Colonic mucosa (tissue), 4 donors: ENCODE data around the gene RFESD. TPM values are rescaled to one million over a fixed set of nuclear protein-coding genes. Genes with fewer than 3 reads are reported as not detected.
"Not testable (repeated sequence)": the region's sequence is repeated elsewhere in the genome, so short reads cannot be mapped to it uniquely, and the experiment has no call there.

ENCODE experiments used
- DNase-seq: peaks from one replicate; pipeline ENCODE4 v3.0.0-alpha.2; 2020
- H3K27ac ChIP-seq: fragments of 200-600 bp; one replicate; pipeline ENCODE4 v1.8.0; 2021
- H3K27me3 ChIP-seq: fragments of 200-600 bp; one replicate; pipeline ENCODE4 v1.8.0; 2021
- H3K36me3 ChIP-seq: fragments of 200-600 bp; one replicate; pipeline ENCODE4 v1.8.0; 2021
- H3K4me1 ChIP-seq: fragments of 200-600 bp; one replicate; pipeline ENCODE4 v1.8.0; 2021; ENCODE audit warnings: mild to moderate bottlenecking
- H3K4me3 ChIP-seq: fragments of 200-600 bp; one replicate; pipeline ENCODE4 v1.8.0; 2021
- H3K9ac ChIP-seq, 2 donors: one replicate each; pipeline ENCODE4 v1.7.0; 2013; ENCODE audit warnings: control low read depth in 2 of 2, low read depth in 2 of 2, low read length in 2 of 2
- H3K9me3 ChIP-seq: fragments of 200-600 bp; one replicate; pipeline ENCODE4 v1.8.0; 2021
- intact Hi-C: fragments of 100-400 bp; cut with DNase I; formaldehyde crosslinking; loops from one replicate; pipeline ENCODE4 v1.14.1; 2022
- total RNA-seq, 2 donors: library from RNA; stranded (reverse); fragmentation: NEBNext Ultra II Directional in 1 of 2; extraction: Animal tissue kit (Norgen Biotek cat#: 25700) in 1 of 2; gene quantifications; one replicate each; pipeline ENCODE4 v1.2.1, GENCODE V29; 2021
- TF ChIP-seq, protein P1 (sequence below): fragments of 200-600 bp; IDR thresholded peaks from one replicate; pipeline ENCODE4 v1.8.0; 2022; ENCODE audit warnings: antibody characterized with exemption, mild to moderate bottlenecking
- donor health status: healthy.
- donor health status: DM: no; HTN: no; CAD: no.
- donor health status: DM: no; HTN: no; CAD: no.

RFESD gene
- total RNA-seq, 2 donors from 2014 or later, result 0.89 to 2.0 TPM

- peak overlapping the region; percentile 26 for H3K27ac ChIP-seq
Measured at GRCh38 chr5:95628933-95629332, 17.6 kb upstream of the RFESD start.

DNA sequence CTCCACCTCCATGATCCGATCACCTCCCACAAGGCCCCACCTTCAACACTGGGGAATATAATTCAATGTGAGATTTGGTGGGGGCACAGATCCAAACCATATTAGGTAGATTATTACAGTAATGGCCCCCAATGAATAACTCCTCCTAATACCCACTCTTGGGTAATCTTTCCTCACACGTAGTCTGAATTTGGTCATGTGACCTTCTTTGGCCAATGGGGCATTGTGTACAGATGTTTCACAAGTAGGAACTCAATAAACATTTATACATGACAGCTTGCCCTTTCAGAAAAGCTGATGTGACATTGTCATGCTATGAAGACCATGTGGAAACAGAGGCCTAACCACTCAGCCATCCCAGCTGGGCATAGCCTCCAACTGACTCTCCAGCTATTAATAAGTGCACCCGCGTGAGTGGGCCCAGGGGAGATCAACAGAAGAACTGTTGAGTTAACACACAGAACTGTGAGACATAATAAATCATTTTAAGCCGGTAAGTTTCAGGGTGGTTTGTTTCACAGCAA lies 16.1 kb upstream of the RFESD start:
- no peak overlapping the region for H3K9ac ChIP-seq
- TF ChIP-seq, protein P1, sequence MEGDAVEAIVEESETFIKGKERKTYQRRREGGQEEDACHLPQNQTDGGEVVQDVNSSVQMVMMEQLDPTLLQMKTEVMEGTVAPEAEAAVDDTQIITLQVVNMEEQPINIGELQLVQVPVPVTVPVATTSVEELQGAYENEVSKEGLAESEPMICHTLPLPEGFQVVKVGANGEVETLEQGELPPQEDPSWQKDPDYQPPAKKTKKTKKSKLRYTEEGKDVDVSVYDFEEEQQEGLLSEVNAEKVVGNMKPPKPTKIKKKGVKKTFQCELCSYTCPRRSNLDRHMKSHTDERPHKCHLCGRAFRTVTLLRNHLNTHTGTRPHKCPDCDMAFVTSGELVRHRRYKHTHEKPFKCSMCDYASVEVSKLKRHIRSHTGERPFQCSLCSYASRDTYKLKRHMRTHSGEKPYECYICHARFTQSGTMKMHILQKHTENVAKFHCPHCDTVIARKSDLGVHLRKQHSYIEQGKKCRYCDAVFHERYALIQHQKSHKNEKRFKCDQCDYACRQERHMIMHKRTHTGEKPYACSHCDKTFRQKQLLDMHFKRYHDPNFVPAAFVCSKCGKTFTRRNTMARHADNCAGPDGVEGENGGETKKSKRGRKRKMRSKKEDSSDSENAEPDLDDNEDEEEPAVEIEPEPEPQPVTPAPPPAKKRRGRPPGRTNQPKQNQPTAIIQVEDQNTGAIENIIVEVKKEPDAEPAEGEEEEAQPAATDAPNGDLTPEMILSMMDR, result no peak
- no peak for DNase-seq
- no peaks in the 10 kb centered on the region for H3K27me3 ChIP-seq
- peaks cover 6% of the 10 kb centered on the region for H3K4me1 ChIP-seq
- H3K27ac ChIP-seq, result no peak overlapping the region
- intact Hi-C loops, result no loop called here
- no peaks in the 10 kb centered on the region for H3K36me3 ChIP-seq
- no peaks in the 10 kb centered on the region for H3K9me3 ChIP-seq
- no peak overlapping the region for H3K4me3 ChIP-seq

More at GRCh38 chr5:95628933-95629332, 17.6 kb upstream of the RFESD start:
- no peaks in the 10 kb centered on the region for H3K36me3 ChIP-seq
- TF ChIP-seq, protein P1, result no peak
- intact Hi-C loops, result no loop called here
- peaks cover 6% of the 10 kb centered on the region for H3K4me1 ChIP-seq
- no peak for DNase-seq
- peak overlapping the region in 1 of 2 donors; percentile 15 for H3K9ac ChIP-seq
- no peaks in the 10 kb centered on the region for H3K9me3 ChIP-seq
- H3K27me3 ChIP-seq, result no peaks in the 10 kb centered on the region
- no peak overlapping the region for H3K4me3 ChIP-seq

- no peaks in the 10 kb centered on the region for H3K9me3 ChIP-seq
- no peak overlapping the region for H3K27ac ChIP-seq
- TF ChIP-seq, protein P1, result no peak
- no peak for DNase-seq
- no peak overlapping the region for H3K4me3 ChIP-seq
- H3K4me1 ChIP-seq, result peaks cover 6% of the 10 kb centered on the region
- no peaks in the 10 kb centered on the region for H3K36me3 ChIP-seq
- intact Hi-C loops, result no loop called here
- no peaks in the 10 kb centered on the region for H3K27me3 ChIP-seq
- H3K9ac ChIP-seq, result no peak overlapping the region
Measured at GRCh38 chr5:95631255-95631958, 15.2 kb upstream of the RFESD start.

DNA sequence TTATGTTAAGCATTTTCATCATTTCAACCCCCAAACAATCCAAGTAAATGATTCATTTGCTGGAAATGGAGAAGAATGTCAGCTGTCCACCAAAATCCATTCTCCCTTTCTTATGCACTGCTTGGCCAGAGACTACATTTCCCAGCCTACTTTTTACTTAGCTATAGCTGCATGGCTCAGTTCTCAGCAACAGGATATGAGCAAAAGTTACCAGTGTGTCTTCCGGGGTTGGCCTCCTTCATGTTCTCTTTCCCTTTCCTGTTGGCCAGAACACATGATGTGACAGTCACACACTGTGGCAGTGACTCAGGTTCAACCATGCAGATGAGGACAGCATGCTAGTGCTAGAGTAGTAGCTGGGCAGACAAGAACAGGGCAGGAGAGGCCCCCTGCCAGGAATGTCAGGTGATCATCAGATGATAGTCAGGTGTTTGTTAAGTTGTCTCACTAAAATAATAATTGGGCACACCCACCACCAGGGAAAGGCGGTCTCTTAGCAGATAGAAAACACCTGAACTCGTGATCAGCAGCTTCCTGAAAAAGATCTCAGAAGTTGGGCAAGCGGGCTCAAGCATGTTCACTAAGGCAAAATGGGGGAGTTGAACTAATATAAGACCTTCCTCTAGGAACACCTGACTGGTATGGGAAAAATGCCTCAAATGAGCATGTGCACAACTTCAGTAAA lies 14.4 kb upstream of the RFESD start:
- intact Hi-C loops, result no loop called here
- TF ChIP-seq, protein P1, result no peak
- Histone ChIP-seq H3K9me3 (no peaks in the 10 kb centered on the region), H3K27me3 (no peaks in the 10 kb centered on the region), H3K4me1 (peaks cover 6% of the 10 kb centered on the region), H3K4me3 (no peak overlapping the region), H3K27ac (no peak overlapping the region), H3K36me3 (no peaks in the 10 kb centered on the region), H3K9ac (no peak overlapping the region)
- no peak for DNase-seq

- H3K9me3 ChIP-seq, H3K36me3 ChIP-seq, H3K27me3 ChIP-seq, H3K27ac ChIP-seq, H3K4me3 ChIP-seq, H3K9ac ChIP-seq, intact Hi-C loops, H3K4me1 ChIP-seq, DNase-seq: not testable (repeated sequence)
Measured at GRCh38 chr5:95632942-95633341, 13.6 kb upstream of the RFESD start.

DNA sequence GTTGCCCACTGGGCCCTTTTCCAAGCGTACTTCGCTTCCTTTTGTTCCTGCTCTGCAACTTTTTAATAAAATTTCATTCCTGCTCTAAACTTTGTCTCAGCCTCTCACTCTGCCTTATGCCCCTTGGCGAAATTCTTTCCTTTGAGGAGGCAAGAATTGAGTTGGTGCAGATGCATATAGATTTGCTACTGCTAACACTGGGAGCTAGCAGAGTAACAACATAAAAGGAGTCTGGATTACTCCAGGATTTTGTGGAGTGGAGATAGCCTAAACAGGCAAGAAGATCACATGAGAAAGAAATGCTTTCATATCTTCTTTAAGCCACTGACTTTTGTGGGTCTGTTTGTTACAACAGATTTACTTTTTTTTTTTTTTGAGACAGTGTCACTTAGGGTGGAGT lies 12.9 kb upstream of the RFESD start:
- DNase-seq, result no peak
- TF ChIP-seq, protein P1, result no peak
- intact Hi-C loops, result no loop called here
- Histone ChIP-seq H3K27me3 (no peaks in the 10 kb centered on the region), H3K36me3 (no peaks in the 10 kb centered on the region), H3K4me3 (no peak overlapping the region), H3K4me1 (peaks cover 2% of the 10 kb centered on the region), H3K9me3 (no peaks in the 10 kb centered on the region), H3K9ac (no peak overlapping the region), H3K27ac (no peak overlapping the region)
